ENCODE results near the gene TERT.

DNA sequence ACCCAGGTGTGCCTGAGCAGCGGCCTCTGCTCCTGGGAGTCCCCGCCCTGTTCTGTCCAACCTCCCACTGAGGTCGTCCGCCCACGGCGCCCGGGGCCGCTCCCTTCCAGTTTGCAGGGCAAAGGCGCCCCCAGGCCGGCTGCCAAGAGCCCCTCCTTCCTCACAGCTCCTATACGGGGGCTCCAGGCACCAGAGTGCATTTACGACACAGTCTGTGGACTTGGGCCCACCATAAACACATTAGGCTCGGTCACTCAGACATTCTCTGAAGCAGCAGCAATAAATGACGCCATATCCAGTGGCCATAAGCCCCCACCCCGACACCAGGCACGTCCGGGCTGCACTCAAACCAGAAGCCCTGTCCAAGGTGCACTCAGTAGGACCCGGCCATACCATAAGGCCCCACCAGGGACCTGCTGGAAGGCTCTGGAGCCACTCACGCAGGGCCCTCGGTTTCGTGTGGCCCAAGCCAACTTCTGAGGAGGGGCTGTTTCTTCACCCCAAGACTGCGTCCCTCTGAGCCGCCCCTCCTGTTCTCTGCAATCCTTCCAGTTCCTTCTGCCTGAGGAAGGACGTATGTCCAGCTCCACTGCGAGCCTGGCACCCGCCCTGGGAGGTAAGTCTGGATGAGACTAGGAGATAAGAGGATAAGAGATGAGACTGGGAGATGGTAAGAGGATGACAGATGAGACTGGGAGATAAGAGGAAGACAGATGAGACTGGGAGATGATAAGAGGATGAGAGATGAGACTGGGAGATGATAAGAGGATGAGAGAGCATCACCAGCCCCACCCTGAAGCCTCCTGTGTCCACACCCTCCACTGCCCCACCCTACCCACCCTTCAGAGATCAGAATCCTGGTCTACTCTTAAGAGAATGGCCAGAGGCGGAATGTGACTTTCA lies 42.9 kb downstream of the TERT start:
- TF ChIP-seq CTCF (IDR thresholded peaks at IDR 0.05) (no peak), POLR2A (IDR thresholded peaks at IDR 0.05) (no peak)

Data from body of pancreas (tissue), 4 donors.